ENCODE results near the gene HOXC10. TPM values are rescaled to one million over a fixed set of nuclear protein-coding genes. Genes with fewer than 3 reads are reported as not detected.

The HOXC10 gene
- total RNA-seq, 1 experiment from 2014 or later, result 154 TPM

DNA sequence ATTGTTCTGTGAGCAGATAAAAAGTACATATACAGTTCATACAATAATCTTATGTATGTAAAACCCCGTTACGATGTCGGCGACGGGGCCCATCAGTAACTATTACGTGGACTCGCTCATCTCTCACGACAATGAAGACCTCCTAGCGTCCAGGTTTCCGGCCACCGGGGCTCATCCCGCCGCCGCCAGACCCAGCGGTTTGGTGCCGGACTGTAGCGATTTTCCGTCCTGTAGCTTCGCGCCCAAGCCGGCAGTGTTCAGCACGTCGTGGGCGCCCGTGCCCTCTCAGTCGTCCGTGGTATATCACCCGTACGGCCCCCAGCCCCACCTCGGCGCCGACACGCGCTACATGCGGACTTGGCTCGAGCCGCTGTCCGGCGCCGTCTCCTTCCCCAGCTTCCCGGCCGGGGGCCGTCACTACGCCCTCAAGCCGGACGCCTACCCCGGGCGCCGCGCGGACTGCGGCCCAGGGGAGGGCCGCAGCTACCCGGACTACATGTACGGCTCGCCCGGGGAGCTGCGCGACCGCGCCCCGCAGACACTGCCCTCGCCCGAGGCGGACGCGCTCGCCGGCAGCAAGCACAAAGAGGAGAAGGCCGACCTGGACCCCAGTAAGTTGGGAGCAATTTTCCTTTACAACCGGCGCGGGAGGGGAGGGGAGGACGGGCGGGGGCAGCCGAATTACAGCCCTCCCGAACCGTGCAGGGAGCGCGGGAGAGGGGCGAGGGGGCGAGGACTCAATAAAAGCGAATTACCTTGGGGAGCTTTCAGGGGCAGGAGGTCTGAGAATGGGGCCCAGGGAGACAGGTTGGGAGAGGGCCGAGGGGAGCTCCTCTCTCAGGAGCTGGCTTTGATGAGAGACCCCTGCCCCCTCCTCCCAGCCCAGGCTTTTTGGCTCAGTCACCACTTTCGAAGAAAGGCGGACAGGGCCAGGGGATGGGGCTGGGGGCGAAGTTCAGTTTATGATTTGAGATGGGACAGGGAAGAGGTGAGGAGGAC lies 15.5 kb downstream of the HOXC10 start, which contains the start of gene HOXC9:
Gene HOXC9, plus strand, starts transcription at position 46 of the 999 bp plus-strand sequence. Its CDS starts 28 bp downstream, at position 74.
- intact Hi-C loops (cut with micrococcal nuclease; ENCODE audit: unreplicated experiment) (no loop called here), in situ Hi-C loops (cut with HindIII; ENCODE audit: low pct_unique_long_range_greater_than_20kb, low sequenced_read_pairs) (no loop called here)

DNA sequence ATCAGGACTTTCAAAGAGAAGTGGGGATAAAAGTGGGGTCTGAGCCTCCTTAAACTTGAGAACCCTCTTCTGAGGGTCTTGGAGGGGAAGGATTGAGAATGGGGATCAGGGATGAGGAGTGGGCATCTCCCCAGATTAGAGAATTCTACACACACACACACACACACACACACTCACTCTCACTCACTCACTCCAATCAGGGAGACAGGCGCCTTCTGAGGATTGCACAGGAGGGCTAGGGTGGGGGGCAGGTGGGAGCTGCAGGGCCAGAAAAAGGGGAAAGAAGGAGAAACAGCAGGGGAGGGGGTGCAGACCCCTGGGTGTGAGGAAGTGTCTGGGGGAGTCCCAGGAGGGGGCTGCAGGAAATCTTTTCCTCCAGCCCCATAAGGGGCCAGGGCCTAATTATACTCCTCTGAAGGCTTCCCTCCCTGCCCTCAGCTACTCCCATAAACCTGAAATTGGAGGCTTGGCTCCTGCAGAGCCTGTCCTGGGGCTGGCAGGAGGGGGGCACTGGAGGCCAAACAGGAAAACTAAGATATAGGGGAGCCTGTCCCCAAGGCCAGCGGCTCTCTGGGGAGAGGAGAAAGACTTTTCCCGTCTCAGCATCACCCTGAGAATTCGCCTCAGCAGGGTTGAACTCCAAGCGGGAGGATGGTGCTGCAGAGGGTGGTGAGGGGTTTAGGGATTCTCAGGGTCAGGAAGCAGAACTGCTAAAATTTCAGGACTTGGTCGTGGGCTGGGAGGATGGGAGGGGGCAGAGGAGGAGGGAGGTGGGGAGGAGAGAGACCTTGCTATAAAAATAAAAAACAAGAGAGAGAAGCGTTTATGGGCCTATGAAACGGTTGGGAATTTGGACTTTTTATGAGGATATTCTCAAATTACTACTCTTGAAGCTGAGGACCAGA lies 16.6 kb downstream of the HOXC10 start:
- Histone ChIP-seq H3K9me3 (ENCODE audit: control insufficient read depth, insufficient read depth, low read depth, low read length) (no peaks in the 10 kb centered on the region), H3K27ac (ENCODE audit: low read length) (peak overlapping the region; percentile 99), H3K27me3 (ENCODE audit: control insufficient read depth, insufficient read depth, low read length) (no peaks in the 10 kb centered on the region), H3K4me3 (ENCODE audit: low read depth in 2 of 2, low read length in 2 of 2) (peak overlapping the region; percentile 66 to 67), H3K36me3 (ENCODE audit: control insufficient read depth, insufficient read depth, low read length) (peaks cover 3% of the 10 kb centered on the region), H3K4me1 (ENCODE audit: control insufficient read depth, insufficient read depth, low read length) (peaks cover 25% of the 10 kb centered on the region)
- in situ Hi-C loops (cut with HindIII; ENCODE audit: low pct_unique_long_range_greater_than_20kb, low sequenced_read_pairs) (no loop called here), intact Hi-C loops (cut with micrococcal nuclease; ENCODE audit: unreplicated experiment) (no loop called here)
- ATAC-seq, result no peak
- CTCF ChIA-PET, result interaction anchor here (0.7 kb wide), 1 partner anchor 11 kb away, joined by 4 read pairs; no protein-coding TSS in a partner anchor
- DNase-seq (ENCODE audit: low read depth, low spot score), result no peak
- no TSS peak for BruUV-seq (replicated peaks)
- TF ChIP-seq, protein P1, sequence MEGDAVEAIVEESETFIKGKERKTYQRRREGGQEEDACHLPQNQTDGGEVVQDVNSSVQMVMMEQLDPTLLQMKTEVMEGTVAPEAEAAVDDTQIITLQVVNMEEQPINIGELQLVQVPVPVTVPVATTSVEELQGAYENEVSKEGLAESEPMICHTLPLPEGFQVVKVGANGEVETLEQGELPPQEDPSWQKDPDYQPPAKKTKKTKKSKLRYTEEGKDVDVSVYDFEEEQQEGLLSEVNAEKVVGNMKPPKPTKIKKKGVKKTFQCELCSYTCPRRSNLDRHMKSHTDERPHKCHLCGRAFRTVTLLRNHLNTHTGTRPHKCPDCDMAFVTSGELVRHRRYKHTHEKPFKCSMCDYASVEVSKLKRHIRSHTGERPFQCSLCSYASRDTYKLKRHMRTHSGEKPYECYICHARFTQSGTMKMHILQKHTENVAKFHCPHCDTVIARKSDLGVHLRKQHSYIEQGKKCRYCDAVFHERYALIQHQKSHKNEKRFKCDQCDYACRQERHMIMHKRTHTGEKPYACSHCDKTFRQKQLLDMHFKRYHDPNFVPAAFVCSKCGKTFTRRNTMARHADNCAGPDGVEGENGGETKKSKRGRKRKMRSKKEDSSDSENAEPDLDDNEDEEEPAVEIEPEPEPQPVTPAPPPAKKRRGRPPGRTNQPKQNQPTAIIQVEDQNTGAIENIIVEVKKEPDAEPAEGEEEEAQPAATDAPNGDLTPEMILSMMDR (IDR thresholded peaks at IDR 0.05), result no peak
- POLR2A ChIA-PET, result interaction anchor here (1.2 kb wide), 1 partner anchor 14 kb away, joined by 4 read pairs; no protein-coding TSS in a partner anchor

More for the DNA sequence above, 15.5 kb downstream of the HOXC10 start, which contains the start of gene HOXC9:
- H3K27me3 ChIP-seq (ENCODE audit: control insufficient read depth, insufficient read depth, low read length), result no peaks in the 10 kb centered on the region
- ChIA-PET POLR2A (interaction anchor here (0.5 to 1.6 kb wide), 3 partner anchors 10 to 24 kb away, joined by 4 to 5 read pairs (median 4); partner anchors contain the start of gene HOXC10), CTCF (interaction anchor here (0.5 to 1.2 kb wide), 3 partner anchors 15 to 216 kb away, joined by 3 to 14 read pairs (median 3); partner anchors contain the start of gene HOXC10)
- no peak for DNase-seq (ENCODE audit: low read depth, low spot score)
- no peaks in the 10 kb centered on the region for H3K9me3 ChIP-seq (ENCODE audit: control insufficient read depth, insufficient read depth, low read depth, low read length)
- H3K4me3 ChIP-seq (ENCODE audit: low read depth in 2 of 2, low read length in 2 of 2), result peak within 1 kb of the TSS; percentile 66 to 67
- ATAC-seq, result no peak
- TF ChIP-seq POLR2AphosphoS5 (IDR thresholded peaks at IDR 0.05; ENCODE audit: low read depth, low read length) (peak; percentile 61), TCF7L2 (IDR thresholded peaks at IDR 0.05; ENCODE audit: low read depth, low read length) (no peak; the same call in 1 of the 2 replicates)
- TF ChIP-seq, protein P1 (IDR thresholded peaks at IDR 0.05), result no peak
- TF ChIP-seq, protein P2, sequence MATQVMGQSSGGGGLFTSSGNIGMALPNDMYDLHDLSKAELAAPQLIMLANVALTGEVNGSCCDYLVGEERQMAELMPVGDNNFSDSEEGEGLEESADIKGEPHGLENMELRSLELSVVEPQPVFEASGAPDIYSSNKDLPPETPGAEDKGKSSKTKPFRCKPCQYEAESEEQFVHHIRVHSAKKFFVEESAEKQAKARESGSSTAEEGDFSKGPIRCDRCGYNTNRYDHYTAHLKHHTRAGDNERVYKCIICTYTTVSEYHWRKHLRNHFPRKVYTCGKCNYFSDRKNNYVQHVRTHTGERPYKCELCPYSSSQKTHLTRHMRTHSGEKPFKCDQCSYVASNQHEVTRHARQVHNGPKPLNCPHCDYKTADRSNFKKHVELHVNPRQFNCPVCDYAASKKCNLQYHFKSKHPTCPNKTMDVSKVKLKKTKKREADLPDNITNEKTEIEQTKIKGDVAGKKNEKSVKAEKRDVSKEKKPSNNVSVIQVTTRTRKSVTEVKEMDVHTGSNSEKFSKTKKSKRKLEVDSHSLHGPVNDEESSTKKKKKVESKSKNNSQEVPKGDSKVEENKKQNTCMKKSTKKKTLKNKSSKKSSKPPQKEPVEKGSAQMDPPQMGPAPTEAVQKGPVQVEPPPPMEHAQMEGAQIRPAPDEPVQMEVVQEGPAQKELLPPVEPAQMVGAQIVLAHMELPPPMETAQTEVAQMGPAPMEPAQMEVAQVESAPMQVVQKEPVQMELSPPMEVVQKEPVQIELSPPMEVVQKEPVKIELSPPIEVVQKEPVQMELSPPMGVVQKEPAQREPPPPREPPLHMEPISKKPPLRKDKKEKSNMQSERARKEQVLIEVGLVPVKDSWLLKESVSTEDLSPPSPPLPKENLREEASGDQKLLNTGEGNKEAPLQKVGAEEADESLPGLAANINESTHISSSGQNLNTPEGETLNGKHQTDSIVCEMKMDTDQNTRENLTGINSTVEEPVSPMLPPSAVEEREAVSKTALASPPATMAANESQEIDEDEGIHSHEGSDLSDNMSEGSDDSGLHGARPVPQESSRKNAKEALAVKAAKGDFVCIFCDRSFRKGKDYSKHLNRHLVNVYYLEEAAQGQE (IDR thresholded peaks at IDR 0.05; ENCODE audit: insufficient read depth in 1 of 2, low read depth in 2 of 2, low read length in 1 of 2), result no peak
- peaks cover 25% of the 10 kb centered on the region for H3K4me1 ChIP-seq (ENCODE audit: control insufficient read depth, insufficient read depth, low read length)
- no TSS peak for BruUV-seq (replicated peaks)
- H3K27ac ChIP-seq (ENCODE audit: low read length), result peak within 1 kb of the TSS; percentile 99
- H3K36me3 ChIP-seq (ENCODE audit: control insufficient read depth, insufficient read depth, low read length), result peaks cover 3% of the 10 kb centered on the region

Data from Panc1 (cell line).